Transverse colon (tissue), 4 donors: Measurements from ENCODE around the gene FXYD6. TPM values are rescaled to one million over a fixed set of nuclear protein-coding genes. Genes with fewer than 3 reads are reported as not detected.

Source experiments
- DNase-seq: peaks from one replicate; pipeline ENCODE4 v3.0.0-alpha.2; 2019
- H3K27ac ChIP-seq, 4 donors: fragments of 200-600 bp; sonication (generic); 2 replicates each; pipeline ENCODE4 v1.5.1; 2016 to 2018; ENCODE audit warnings: inconsistent platforms in 4 of 4
- H3K27me3 ChIP-seq: fragments of 200-600 bp; sonication (generic); 2 replicates; pipeline ENCODE4 v1.5.1; 2017; ENCODE audit warnings: inconsistent platforms
- H3K36me3 ChIP-seq, 4 donors: fragments of 200-600 bp; sonication (generic); 2 replicates each; pipeline ENCODE4 v1.5.1; 2017 to 2019; ENCODE audit warnings: inconsistent platforms in 4 of 4
- H3K4me1 ChIP-seq, 4 donors: fragments of 200-600 bp; sonication (generic); 2 replicates each; pipeline ENCODE4 v1.5.1; 2017 to 2020; ENCODE audit warnings: inconsistent platforms in 4 of 4
- H3K4me3 ChIP-seq, 4 donors: fragments of 200-600 bp; sonication (generic); 1 replicate in 1 of 4; 2 replicates in 3 of 4; pipeline versions ENCODE4 v1.5.1 to v1.6.1; 2017 to 2019; ENCODE audit warnings: inconsistent platforms in 4 of 4
- H3K9me3 ChIP-seq, 2 donors: fragments of 200-600 bp; sonication (generic); 2 replicates each; pipeline ENCODE4 v1.5.1; 2017 to 2019; ENCODE audit warnings: inconsistent platforms in 2 of 2
- CTCF ChIP-seq, 5 experiments: fragments of 200-600 bp in 3 of 5; fragments of 450-650 bp in 2 of 5; sonication (generic) in 3 of 5; IDR thresholded peaks; 1 replicate in 2 of 5; 2 replicates in 3 of 5; pipeline ENCODE4 v1.5.1; 2016 to 2017; ENCODE audit warnings: antibody characterized with exemption in 5 of 5, inconsistent platforms in 3 of 5, mild to moderate bottlenecking in 2 of 5, moderate library complexity in 1 of 5
- EP300 ChIP-seq: sonication (generic); formaldehyde crosslinking; IDR thresholded peaks from one replicate; pipeline ENCODE4 v1.6.1; 2017; ENCODE audit warnings: antibody characterized with exemption, low read depth
- POLR2A ChIP-seq: fragments of 450-650 bp; IDR thresholded peaks from one replicate; pipeline ENCODE4 v1.6.1; 2016; ENCODE audit warnings: antibody characterized with exemption, mild to moderate bottlenecking, moderate library complexity
- POLR2AphosphoS5 ChIP-seq, 3 donors: sonication (generic); formaldehyde crosslinking; IDR thresholded peaks; one replicate each; pipeline ENCODE4 v1.6.1; 2016; ENCODE audit warnings: antibody characterized with exemption in 3 of 3
- WGBS, 2 donors: methylation state at CpG; one replicate each; pipeline ENCODE4 v1.1.5; 2018; ENCODE audit warnings: low coverage in 1 of 2; 5-methylcytosine and 5-hydroxymethylcytosine counted together
- in situ Hi-C, 4 donors: fragments of 200-750 bp; cut with MboI; loops; one replicate each; pipeline versions ENCODE4 v1.15.0 to v1.15.1; 2017; ENCODE audit warnings: low sequenced_read_pairs in 3 of 4, low pct_ligation_motif_present in 1 of 4, low pct_unique_long_range_greater_than_20kb in 1 of 4
- intact Hi-C: fragments of 100-400 bp; cut with DNase I; formaldehyde crosslinking; loops from one replicate; pipeline ENCODE4 v1.15.1; 2023; ENCODE audit warnings: low total_unique reads
- total RNA-seq, 4 donors: library from RNA; depleted of rRNA; stranded (reverse); fragments of >200 nt; gene quantifications; one replicate each; pipeline ENCODE4 v1.1.0, GENCODE V29; 2016

Gene FXYD6
- total RNA-seq, 4 donors from 2014 or later, result 29.2 to 62.5 (median 46.0) TPM

GRCh38 chr11:117891362-117891761 is 14.9 kb upstream of the FXYD6 start:
- DNase-seq, result no peak
- H3K36me3 ChIP-seq, result no peaks in the 10 kb centered on the region
- no peak overlapping the region for H3K4me3 ChIP-seq
- no peaks in the 10 kb centered on the region for H3K9me3 ChIP-seq
- in situ Hi-C loops (no loop called here), intact Hi-C loops (no loop called here)
- 43 to 87% methylated on average over 1 to 2 of the region's 2 CpGs for whole genome bisulfite sequencing, 2 donors
- peaks cover 0 to 4% (median under 1%) of the 10 kb centered on the region in 4 donors for H3K4me1 ChIP-seq
- H3K27me3 ChIP-seq, result no peaks in the 10 kb centered on the region
- TF ChIP-seq POLR2AphosphoS5 (IDR thresholded peaks at IDR 0.05), result no peak
- H3K27ac ChIP-seq, result no peak overlapping the region

- WGBS, 2 donors, result 83 to 100% methylated on average over 1 to 8 of the region's 8 CpGs
- Histone ChIP-seq H3K4me1 (peaks cover under 1 to 22% (median 12%) of the 10 kb centered on the region in 4 donors), H3K4me3 (no peak overlapping the region), H3K27me3 (no peaks in the 10 kb centered on the region), H3K9me3 (no peaks in the 10 kb centered on the region), H3K27ac (peak overlapping the region in 1 of 4 donors; percentile 91), H3K36me3 (no peaks in the 10 kb centered on the region)
- in situ Hi-C loops, result no loop called here
- DNase-seq, result no peak
- intact Hi-C loops, result no loop called here
- TF ChIP-seq POLR2A (no peak), CTCF (IDR thresholded peaks at IDR 0.05) (no peak), EP300 (no peak), POLR2AphosphoS5 (IDR thresholded peaks at IDR 0.05) (no peak)
These were observed 11.7 kb upstream of the FXYD6 start for GRCh38 chr11:117888139-117888566.

- H3K4me1 ChIP-seq, result peaks cover 6 to 28% (median 14%) of the 10 kb centered on the region in 4 donors
These were observed 11.1 kb upstream of the FXYD6 start for GRCh38 chr11:117887431-117888138.

GRCh38 chr11:117885777-117886176 is 9.3 kb upstream of the FXYD6 start:
- WGBS, 2 donors, result 63 to 71% methylated on average over 9 to 11 of the region's 11 CpGs
- H3K4me1 ChIP-seq, result peaks cover 6 to 32% (median 16%) of the 10 kb centered on the region in 4 donors
- H3K4me3 ChIP-seq, result no peak overlapping the region
- peak; percentile 49 for DNase-seq
- no peaks in the 10 kb centered on the region for H3K27me3 ChIP-seq
- in situ Hi-C loops, result no loop called here
- peak overlapping the region; percentile 69 to 91 (median 81) for H3K27ac ChIP-seq
- H3K36me3 ChIP-seq, result no peaks in the 10 kb centered on the region
- intact Hi-C loops, result no loop called here
- H3K9me3 ChIP-seq, result no peaks in the 10 kb centered on the region
- peak in 2 of 3 donors; percentile 35 to 43 for TF ChIP-seq POLR2AphosphoS5 (IDR thresholded peaks at IDR 0.05)
- TF ChIP-seq POLR2A, result no peak

More at GRCh38 chr11:117887431-117888138, 11.1 kb upstream of the FXYD6 start:
- H3K27me3 ChIP-seq, result no peaks in the 10 kb centered on the region
- H3K9me3 ChIP-seq, result no peaks in the 10 kb centered on the region
- intact Hi-C loops, result no loop called here
- peak overlapping the region in 1 of 4 donors; percentile 91 for H3K27ac ChIP-seq
- H3K36me3 ChIP-seq, result no peaks in the 10 kb centered on the region
- in situ Hi-C loops, result no loop called here
- H3K4me3 ChIP-seq, result no peak overlapping the region
- 85 to 100% methylated on average over 1 to 9 of the region's 9 CpGs for WGBS, 2 donors
- TF ChIP-seq CTCF (IDR thresholded peaks at IDR 0.05) (no peak), POLR2AphosphoS5 (IDR thresholded peaks at IDR 0.05) (no peak), EP300 (no peak), POLR2A (no peak)
- no peak for DNase-seq

GRCh38 chr11:117884994-117885393 is 8.5 kb upstream of the FXYD6 start:
- no peaks in the 10 kb centered on the region for H3K36me3 ChIP-seq
- TF ChIP-seq EP300 (no peak), POLR2A (no peak), POLR2AphosphoS5 (IDR thresholded peaks at IDR 0.05) (no peak), CTCF (IDR thresholded peaks at IDR 0.05) (no peak)
- no peaks in the 10 kb centered on the region for H3K9me3 ChIP-seq
- no peak overlapping the region for H3K4me3 ChIP-seq
- H3K4me1 ChIP-seq, result peaks cover 6 to 32% (median 18%) of the 10 kb centered on the region in 4 donors
- no peaks in the 10 kb centered on the region for H3K27me3 ChIP-seq
- intact Hi-C loops, result no loop called here
- DNase-seq, result no peak
- peak overlapping the region; percentile 69 to 91 (median 81) for H3K27ac ChIP-seq
- 64 to 73% methylated on average over 3 to 7 of the region's 7 CpGs for WGBS, 2 donors
- in situ Hi-C loops, result no loop called here
